Tibial nerve (tissue), 3 donors: Measurements from ENCODE around the gene RANBP6.

Experiments used
- POLR2A ChIP-seq, 2 donors: fragments of 450-650 bp; IDR thresholded peaks; one replicate each; pipeline ENCODE4 v1.6.1; 2017; ENCODE audit warnings: antibody characterized with exemption in 2 of 2, mild to moderate bottlenecking in 2 of 2, moderate library complexity in 2 of 2
- TF ChIP-seq, protein P1 (sequence below), 5 experiments: fragments of 200-600 bp in 3 of 5; fragments of 450-650 bp in 2 of 5; sonication (generic) in 3 of 5; IDR thresholded peaks; one replicate each; pipeline ENCODE4 v1.5.1; 2016 to 2019; ENCODE audit warnings: antibody characterized with exemption in 5 of 5, mild to moderate bottlenecking in 3 of 5, moderate library complexity in 2 of 5

DNA sequence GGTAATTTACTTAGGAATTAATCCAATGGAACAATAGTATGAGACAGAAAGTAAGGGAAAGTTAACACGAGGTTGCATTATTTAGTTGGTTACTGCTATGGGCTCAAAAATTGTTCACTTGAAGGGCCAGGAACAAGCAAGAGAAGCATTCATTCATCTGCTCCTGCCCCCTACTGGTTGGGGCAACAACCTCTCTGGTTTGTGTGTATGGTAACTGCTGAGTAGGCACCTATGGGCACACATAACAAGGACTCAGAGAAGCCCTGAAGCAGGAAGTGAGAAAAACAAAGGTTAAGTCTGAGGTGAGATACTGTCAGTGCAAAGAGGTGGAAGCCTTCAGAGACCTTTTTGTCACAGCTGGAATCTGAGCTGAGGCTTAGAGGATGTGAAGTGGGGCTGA lies 34.4 kb upstream of the RANBP6 start:
- no peak for TF ChIP-seq POLR2A (IDR thresholded peaks at IDR 0.05)
- TF ChIP-seq, protein P1, sequence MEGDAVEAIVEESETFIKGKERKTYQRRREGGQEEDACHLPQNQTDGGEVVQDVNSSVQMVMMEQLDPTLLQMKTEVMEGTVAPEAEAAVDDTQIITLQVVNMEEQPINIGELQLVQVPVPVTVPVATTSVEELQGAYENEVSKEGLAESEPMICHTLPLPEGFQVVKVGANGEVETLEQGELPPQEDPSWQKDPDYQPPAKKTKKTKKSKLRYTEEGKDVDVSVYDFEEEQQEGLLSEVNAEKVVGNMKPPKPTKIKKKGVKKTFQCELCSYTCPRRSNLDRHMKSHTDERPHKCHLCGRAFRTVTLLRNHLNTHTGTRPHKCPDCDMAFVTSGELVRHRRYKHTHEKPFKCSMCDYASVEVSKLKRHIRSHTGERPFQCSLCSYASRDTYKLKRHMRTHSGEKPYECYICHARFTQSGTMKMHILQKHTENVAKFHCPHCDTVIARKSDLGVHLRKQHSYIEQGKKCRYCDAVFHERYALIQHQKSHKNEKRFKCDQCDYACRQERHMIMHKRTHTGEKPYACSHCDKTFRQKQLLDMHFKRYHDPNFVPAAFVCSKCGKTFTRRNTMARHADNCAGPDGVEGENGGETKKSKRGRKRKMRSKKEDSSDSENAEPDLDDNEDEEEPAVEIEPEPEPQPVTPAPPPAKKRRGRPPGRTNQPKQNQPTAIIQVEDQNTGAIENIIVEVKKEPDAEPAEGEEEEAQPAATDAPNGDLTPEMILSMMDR (IDR thresholded peaks at IDR 0.05) = no peak
